SK-N-SH (cell line): Measurements from ENCODE around the gene ECE1. TPM values are rescaled to one million over a fixed set of nuclear protein-coding genes. Genes with fewer than 3 reads are reported as not detected.
A peak's percentile ranks its signal among the peaks of the same experiment; 100 is the strongest.

Source experiments
- CTCF ChIA-PET: fragments of 300-600, 350-600 bp; formaldehyde crosslinking; extraction: SDS; loops from one replicate; lab custom pipeline; 2021; lab: Yijun Ruan, JAX
- POLR2A ChIA-PET: fragments of 350-600 bp; sonication (Branson Sonifier 250); formaldehyde crosslinking; extraction: SDS; loops from one replicate; lab custom pipeline; 2020; ENCODE audit warnings: antibody characterized with exemption, inconsistent platforms; lab: Yijun Ruan, JAX
- DNase-seq: peaks from one replicate; pipeline ENCODE4 v3.0.0; 2012
- H2AFZ ChIP-seq: fragments of 200-600 bp; sonication (generic); 2 replicates; pipeline ENCODE4 v1.8.1; 2016; ENCODE audit warnings: antibody characterized with exemption, mild to moderate bottlenecking, low read depth
- H3F3A ChIP-seq: fragments of 200-600 bp; sonication (generic); replicated peaks from 2 replicates; pipeline ENCODE3; 2016; ENCODE audit warnings: antibody characterized with exemption, mild to moderate bottlenecking; ENCODE audit not compliant: insufficient read depth
- H3K27ac ChIP-seq, 2 experiments: fragments of 200-500 bp in 1 of 2; fragments of 200-600 bp in 1 of 2; sonication (Bioruptor generic) in 1 of 2; sonication (generic), shearing (Covaris generic) in 1 of 2; 2 replicates each; pipeline versions ENCODE4 v1.5.1 to v1.6.1; 2014 to 2016; ENCODE audit warnings: low read depth in 2 of 2, inconsistent platforms in 1 of 2, low read length in 1 of 2, mild to moderate bottlenecking in 1 of 2, mixed read lengths in 1 of 2
- H3K27me3 ChIP-seq: fragments of 200-600 bp; sonication (generic), shearing (Covaris generic); 2 replicates; pipeline ENCODE4 v1.6.1; 2016; ENCODE audit warnings: mixed run types; ENCODE audit not compliant: insufficient read depth
- H3K36me3 ChIP-seq, 2 experiments: fragments of 200-500 bp in 1 of 2; fragments of 200-600 bp in 1 of 2; sonication (Bioruptor generic) in 1 of 2; sonication (generic) in 1 of 2; replicated peaks in 1 of 2; 2 replicates each; pipeline versions ENCODE3 to v1.5.1; 2014 to 2016; ENCODE audit warnings: low read length in 1 of 2, mild to moderate bottlenecking in 1 of 2; ENCODE audit not compliant: insufficient read depth in 2 of 2, control insufficient read depth in 1 of 2
- H3K4me1 ChIP-seq, 2 experiments: fragments of 200-500 bp in 1 of 2; fragments of 200-600 bp in 1 of 2; sonication (Bioruptor generic) in 1 of 2; sonication (generic), shearing (Covaris generic) in 1 of 2; 2 replicates each; pipeline versions ENCODE4 v1.5.1 to v1.6.1; 2014 to 2016; ENCODE audit warnings: low read depth in 1 of 2, low read length in 1 of 2, mixed run types in 1 of 2; ENCODE audit not compliant: insufficient read depth in 2 of 2, control insufficient read depth in 1 of 2
- H3K4me2 ChIP-seq: fragments of 200-600 bp; sonication (generic), shearing (Covaris generic); 2 replicates; pipeline ENCODE4 v1.6.1; 2017; ENCODE audit warnings: mixed run types
- H3K4me3 ChIP-seq, 2 experiments: fragments of 200-500 bp in 1 of 2; fragments of 200-600 bp in 1 of 2; sonication (Bioruptor generic) in 1 of 2; sonication (generic), shearing (Covaris generic) in 1 of 2; 2 replicates each; pipeline versions ENCODE4 v1.5.1 to v1.8.1; 2014 to 2016; ENCODE audit warnings: low read depth in 2 of 2, inconsistent platforms in 1 of 2, low read length in 1 of 2, mild to moderate bottlenecking in 1 of 2, mixed read lengths in 1 of 2, moderate library complexity in 1 of 2
- H3K79me2 ChIP-seq: fragments of 200-600 bp; sonication (generic); 2 replicates; pipeline ENCODE4 v1.8.1; 2017; ENCODE audit warnings: mild to moderate bottlenecking; ENCODE audit not compliant: insufficient read depth
- H3K9ac ChIP-seq: fragments of 200-600 bp; sonication (generic); 2 replicates; pipeline ENCODE4 v1.6.1; 2017; ENCODE audit warnings: mixed run types
- H3K9me2 ChIP-seq: fragments of 200-600 bp; sonication (generic); 2 replicates; pipeline ENCODE4 v1.6.1; 2017; ENCODE audit warnings: mixed run types
- H3K9me3 ChIP-seq: fragments of 200-600 bp; sonication (generic); 2 replicates; pipeline ENCODE4 v1.6.1; 2017; ENCODE audit warnings: mixed run types, mild to moderate bottlenecking, moderate library complexity
- H4K20me1 ChIP-seq: fragments of 200-600 bp; sonication (generic); 2 replicates; pipeline ENCODE4 v1.6.1; 2017; ENCODE audit warnings: mild to moderate bottlenecking, mixed run types; ENCODE audit not compliant: insufficient read depth
- CHD2 ChIP-seq: fragments of 150-350 bp; IDR thresholded peaks from 2 replicates; pipeline ENCODE4 v1.6.1; 2018; ENCODE audit warnings: low read length; ENCODE audit not compliant: partially characterized antibody
- ELF1 ChIP-seq: IDR thresholded peaks from 2 replicates; pipeline ENCODE4 v1.4.0; 2012
- FOSL2 ChIP-seq: IDR thresholded peaks from 2 replicates; pipeline ENCODE4 v1.4.0; 2012; ENCODE audit warnings: low read depth, mild to moderate bottlenecking, moderate library complexity, borderline replicate concordance
- FOXJ3 ChIP-seq: sonication (generic); formaldehyde crosslinking; IDR thresholded peaks from 2 replicates; pipeline ENCODE4 v1.5.1; 2020; ENCODE audit warnings: mild to moderate bottlenecking, missing genetic modification reagents
- JUND ChIP-seq: IDR thresholded peaks from 2 replicates; pipeline ENCODE4 v1.4.0; 2012
- MAX ChIP-seq: IDR thresholded peaks from 2 replicates; pipeline ENCODE4 v1.4.0; 2012; ENCODE audit warnings: low read depth
- MXI1 ChIP-seq: IDR thresholded peaks from 2 replicates; pipeline ENCODE4 v1.6.1; 2012; ENCODE audit warnings: mild to moderate bottlenecking, low read depth, low read length, improper control_type of control experiment
- NRF1 ChIP-seq: IDR thresholded peaks from 2 replicates; pipeline ENCODE4 v1.6.1; 2012; ENCODE audit warnings: low read depth, mild to moderate bottlenecking, low read length
- SIN3A ChIP-seq: IDR thresholded peaks from 2 replicates; pipeline ENCODE4 v1.6.1; 2012; ENCODE audit warnings: low read depth, mild to moderate bottlenecking, low read length, moderate library complexity, borderline replicate concordance
- USF1 ChIP-seq: IDR thresholded peaks from 2 replicates; pipeline ENCODE4 v1.4.0; 2012; ENCODE audit warnings: low read depth, borderline replicate concordance
- WGBS: methylation state at CpG from one replicate; pipeline ENCODE4 v1.1.6; 2017; ENCODE audit warnings: low lambda C conversion rate; 5-methylcytosine and 5-hydroxymethylcytosine counted together
- polyA plus RNA-seq, 3 experiments: library from polyadenylated mRNA; depleted of rRNA; stranded (reverse); fragments of >200 nt; gene quantifications; 2 replicates each; pipeline ENCODE4 v1.2.3, GENCODE V29; 2012
- TF ChIP-seq, protein P1 (sequence below): fragments of 150-350 bp; IDR thresholded peaks from 2 replicates; pipeline ENCODE4 v1.6.1; 2017; ENCODE audit warnings: antibody characterized with exemption, low read length, low read depth, borderline replicate concordance

ECE1 gene
- polyA plus RNA-seq, 1 of the 3 experiments (the other 2 are of a cell fraction): 96.6 TPM

- TF ChIP-seq FOXJ3 (CRISPR knock-in tag): no peak
- TF ChIP-seq, all 33 proteins: peak for 0
These were observed 37.5 kb upstream of the ECE1 start (continued) for GRCh38 chr1:21327566-21328323.

DNA sequence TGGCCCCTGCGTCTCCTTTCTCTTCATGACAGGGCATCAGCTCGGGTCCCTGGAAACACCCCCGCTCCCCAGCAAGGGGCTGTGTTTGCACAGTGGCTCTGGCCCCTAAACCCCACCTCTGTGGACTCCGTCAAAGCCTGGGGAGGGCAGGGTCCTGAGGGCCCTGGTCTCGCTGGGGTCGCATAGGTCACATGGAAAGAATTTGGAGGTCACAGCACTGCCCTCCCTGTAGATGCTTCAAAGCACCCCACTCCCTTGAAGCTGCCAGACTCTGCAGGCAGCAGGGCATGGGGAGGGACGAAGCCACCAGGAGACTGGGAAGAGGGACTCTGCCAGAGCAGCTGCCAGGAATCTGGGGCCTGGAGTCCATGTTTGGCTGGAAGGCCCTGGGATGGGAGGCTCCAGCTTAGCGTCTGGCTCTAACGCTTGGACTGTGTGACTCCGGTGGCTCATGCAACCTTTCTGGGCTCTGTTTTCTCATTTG is 36.6 kb upstream of the ECE1 start:
- Histone ChIP-seq H3K4me1 (peaks cover 43 to 59% of the 10 kb centered on the region in 2 experiments), H3K27ac (peak overlapping the region in 1 of 2 experiments; percentile 94; a peak in 1 of 4 replicates), H3K79me2 (peaks cover 27% of the 10 kb centered on the region), H3K9me2 (no peaks in the 10 kb centered on the region), H3K4me3 (no peak overlapping the region), H3K36me3 (no peaks in the 10 kb centered on the region), H4K20me1 (no peaks in the 10 kb centered on the region), H3K9me3 (no peaks in the 10 kb centered on the region), H3F3A (peaks cover 18% of the 10 kb centered on the region), H3K9ac (no peak overlapping the region), H3K4me2 (no peak overlapping the region), H3K27me3 (no peaks in the 10 kb centered on the region), H2AFZ (no peak overlapping the region)
- WGBS: 89% methylated on average over 7 of the region's 10 CpGs
- DNase-seq: no peak
- TF ChIP-seq ELF1 (no peak), FOSL2 (no peak), NRF1 (no peak), MAX (no peak), SIN3A (no peak), MXI1 (no peak), CHD2 (no peak), JUND (no peak), USF1 (no peak)
- TF ChIP-seq, protein P1, sequence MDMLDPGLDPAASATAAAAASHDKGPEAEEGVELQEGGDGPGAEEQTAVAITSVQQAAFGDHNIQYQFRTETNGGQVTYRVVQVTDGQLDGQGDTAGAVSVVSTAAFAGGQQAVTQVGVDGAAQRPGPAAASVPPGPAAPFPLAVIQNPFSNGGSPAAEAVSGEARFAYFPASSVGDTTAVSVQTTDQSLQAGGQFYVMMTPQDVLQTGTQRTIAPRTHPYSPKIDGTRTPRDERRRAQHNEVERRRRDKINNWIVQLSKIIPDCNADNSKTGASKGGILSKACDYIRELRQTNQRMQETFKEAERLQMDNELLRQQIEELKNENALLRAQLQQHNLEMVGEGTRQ: no peak
- ChIA-PET CTCF (interaction anchor here (0.9 to 5.2 kb wide), 6 partner anchors 10 to 72 kb away, joined by 3 to 30 read pairs (median 5); no protein-coding TSS in a partner anchor), POLR2A (interaction anchor here (1.8 kb wide), 1 partner anchor 9 kb away, joined by 4 read pairs; no protein-coding TSS in a partner anchor)
